Lower leg skin (tissue), 3 donors: Measurements from ENCODE around the gene TAAR1.

Experiments used
- POLR2A ChIP-seq, 2 donors: fragments of 450-650 bp; IDR thresholded peaks; one replicate each; pipeline ENCODE4 v1.6.1; 2016 to 2017; ENCODE audit warnings: antibody characterized with exemption in 2 of 2, mild to moderate bottlenecking in 1 of 2, moderate library complexity in 1 of 2
- TF ChIP-seq, protein P1 (sequence below), 3 donors: fragments of 450-650 bp; IDR thresholded peaks; one replicate each; pipeline ENCODE4 v1.5.1; 2016; ENCODE audit warnings: antibody characterized with exemption in 3 of 3, mild to moderate bottlenecking in 3 of 3, moderate library complexity in 2 of 3

DNA sequence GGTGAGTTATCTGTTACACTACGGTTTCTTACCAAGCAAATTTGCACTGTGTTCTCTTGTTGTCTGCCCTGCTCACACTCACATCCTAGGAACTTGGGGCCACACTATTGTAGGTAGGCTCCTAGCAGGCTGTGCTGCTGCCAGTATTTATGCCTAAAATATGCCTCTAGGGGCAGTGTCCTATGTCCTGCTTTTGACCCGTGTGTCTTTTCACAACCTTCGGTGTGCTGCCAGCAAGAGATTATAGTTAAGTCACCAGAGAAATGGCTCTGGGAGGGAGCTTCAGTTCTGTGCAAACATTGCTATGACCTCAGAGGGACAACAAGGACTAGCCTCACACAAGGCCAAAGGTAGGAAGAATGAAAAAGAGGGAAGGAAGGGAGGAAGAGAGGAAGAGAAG lies 60.5 kb downstream of the TAAR1 start:
- TF ChIP-seq, protein P1, sequence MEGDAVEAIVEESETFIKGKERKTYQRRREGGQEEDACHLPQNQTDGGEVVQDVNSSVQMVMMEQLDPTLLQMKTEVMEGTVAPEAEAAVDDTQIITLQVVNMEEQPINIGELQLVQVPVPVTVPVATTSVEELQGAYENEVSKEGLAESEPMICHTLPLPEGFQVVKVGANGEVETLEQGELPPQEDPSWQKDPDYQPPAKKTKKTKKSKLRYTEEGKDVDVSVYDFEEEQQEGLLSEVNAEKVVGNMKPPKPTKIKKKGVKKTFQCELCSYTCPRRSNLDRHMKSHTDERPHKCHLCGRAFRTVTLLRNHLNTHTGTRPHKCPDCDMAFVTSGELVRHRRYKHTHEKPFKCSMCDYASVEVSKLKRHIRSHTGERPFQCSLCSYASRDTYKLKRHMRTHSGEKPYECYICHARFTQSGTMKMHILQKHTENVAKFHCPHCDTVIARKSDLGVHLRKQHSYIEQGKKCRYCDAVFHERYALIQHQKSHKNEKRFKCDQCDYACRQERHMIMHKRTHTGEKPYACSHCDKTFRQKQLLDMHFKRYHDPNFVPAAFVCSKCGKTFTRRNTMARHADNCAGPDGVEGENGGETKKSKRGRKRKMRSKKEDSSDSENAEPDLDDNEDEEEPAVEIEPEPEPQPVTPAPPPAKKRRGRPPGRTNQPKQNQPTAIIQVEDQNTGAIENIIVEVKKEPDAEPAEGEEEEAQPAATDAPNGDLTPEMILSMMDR (IDR thresholded peaks at IDR 0.05), result no peak
- no peak for TF ChIP-seq POLR2A (IDR thresholded peaks at IDR 0.05)
